GM21515 (cell line): ENCODE results near the gene H3-3A.

Source experiments
- ATAC-seq: cut with Tn5 transposase; IDR thresholded peaks from one replicate; pipeline ENCODE4 v1.9.1; 2021; ENCODE audit not compliant: unreplicated experiment

H3-3A gene

DNA sequence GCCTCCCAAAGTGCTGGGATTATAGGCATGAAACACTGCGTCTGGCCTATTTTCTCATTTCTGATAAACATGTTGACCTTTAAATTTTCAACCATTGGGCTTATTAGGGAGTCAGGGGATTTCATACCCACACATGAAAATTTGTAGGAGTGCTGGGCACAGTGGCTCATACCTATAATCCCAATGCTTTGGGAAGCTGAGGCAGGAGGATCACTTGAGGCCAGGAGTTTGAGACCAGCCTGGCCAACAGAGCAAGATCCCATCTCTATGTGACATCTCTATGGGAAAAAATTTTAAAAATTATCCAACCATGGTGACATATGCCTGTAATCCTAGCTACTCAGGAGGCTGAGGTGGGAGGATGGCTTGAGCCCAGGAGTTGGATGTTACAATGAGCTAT lies 10.5 kb upstream of the H3-3A start:
- no peak for ATAC-seq

DNA sequence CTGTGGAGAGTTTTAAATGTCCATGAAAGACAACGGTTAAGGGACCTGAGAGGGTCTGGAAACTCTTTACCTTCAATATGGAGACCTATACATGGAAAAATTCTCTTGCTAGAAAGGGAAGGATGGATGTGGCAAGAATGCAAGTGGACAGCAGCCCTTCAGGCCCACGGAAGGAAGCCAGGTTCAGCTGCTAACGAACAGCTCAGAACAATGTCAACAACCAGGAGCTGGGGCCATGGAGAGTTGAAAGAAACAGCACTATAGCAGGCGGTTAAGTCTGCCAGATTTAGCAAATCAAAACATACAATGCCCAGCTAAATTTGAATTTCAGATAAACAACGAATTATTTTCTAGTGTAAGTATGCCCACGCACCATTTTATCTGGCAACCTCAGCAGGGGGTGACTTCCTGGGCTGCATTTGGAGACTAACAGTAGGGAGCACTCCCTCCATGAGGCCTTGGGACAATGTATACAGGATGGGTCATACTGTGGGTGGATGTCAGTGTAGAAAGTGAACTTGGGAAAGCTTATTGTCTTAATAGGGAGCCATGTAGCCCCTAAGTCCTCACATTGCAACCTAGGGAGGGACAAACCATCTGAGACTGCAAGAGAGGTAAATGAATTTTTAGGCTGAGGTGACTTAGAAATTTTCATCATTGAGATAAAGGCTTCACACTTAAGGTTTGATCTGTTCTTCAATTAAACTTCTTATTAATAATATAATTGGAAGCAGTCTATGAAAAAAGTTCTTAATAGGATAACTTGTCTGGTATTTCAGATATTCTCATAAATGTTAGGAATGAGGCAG lies 7.8 kb upstream of the H3-3A start:
- no peak for ATAC-seq

DNA sequence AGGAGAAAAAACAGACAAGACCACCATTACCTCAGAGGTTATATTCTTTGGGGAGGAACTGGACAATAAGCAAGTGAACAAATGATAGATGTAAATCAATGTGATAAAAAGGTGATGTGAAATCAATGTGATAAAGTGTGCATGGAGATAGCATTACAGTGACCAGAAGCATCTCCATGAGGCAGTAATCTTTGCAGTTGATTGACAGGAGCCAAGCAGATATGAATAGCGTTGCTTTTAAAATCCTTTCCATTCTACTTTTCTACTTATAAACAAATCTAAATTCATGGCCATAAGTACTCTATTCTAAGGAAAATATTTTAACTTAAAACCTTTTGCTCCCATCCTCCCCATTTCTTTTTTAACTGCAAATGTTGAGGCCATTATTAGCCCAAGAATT lies 2.8 kb upstream of the H3-3A start:
- ATAC-seq: no peak

DNA sequence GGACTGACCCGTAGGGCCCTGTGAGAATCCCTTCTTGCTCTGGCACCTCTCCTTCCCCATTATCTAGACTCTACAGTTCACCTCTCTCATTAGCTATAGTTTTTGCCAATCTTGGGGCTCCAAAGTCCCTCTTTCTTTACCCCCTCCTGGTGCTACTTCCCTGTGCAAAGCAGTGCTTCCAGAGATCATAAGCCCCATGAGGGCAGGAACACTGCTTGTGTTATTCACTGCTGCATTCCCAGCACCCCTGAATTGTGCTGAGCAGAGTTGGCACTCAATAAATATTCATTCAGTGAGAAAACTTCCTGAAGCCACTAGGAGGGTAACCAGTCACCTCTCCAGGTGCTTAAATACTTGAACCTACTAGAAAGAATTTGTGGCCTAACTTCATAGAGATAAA lies 2.1 kb upstream of the H3-3A start:
- ATAC-seq: no peak

GRCh38 chr1:226061068-226061840 lies 1.3 kb upstream of the H3-3A start:
- ATAC-seq: no peak

DNA sequence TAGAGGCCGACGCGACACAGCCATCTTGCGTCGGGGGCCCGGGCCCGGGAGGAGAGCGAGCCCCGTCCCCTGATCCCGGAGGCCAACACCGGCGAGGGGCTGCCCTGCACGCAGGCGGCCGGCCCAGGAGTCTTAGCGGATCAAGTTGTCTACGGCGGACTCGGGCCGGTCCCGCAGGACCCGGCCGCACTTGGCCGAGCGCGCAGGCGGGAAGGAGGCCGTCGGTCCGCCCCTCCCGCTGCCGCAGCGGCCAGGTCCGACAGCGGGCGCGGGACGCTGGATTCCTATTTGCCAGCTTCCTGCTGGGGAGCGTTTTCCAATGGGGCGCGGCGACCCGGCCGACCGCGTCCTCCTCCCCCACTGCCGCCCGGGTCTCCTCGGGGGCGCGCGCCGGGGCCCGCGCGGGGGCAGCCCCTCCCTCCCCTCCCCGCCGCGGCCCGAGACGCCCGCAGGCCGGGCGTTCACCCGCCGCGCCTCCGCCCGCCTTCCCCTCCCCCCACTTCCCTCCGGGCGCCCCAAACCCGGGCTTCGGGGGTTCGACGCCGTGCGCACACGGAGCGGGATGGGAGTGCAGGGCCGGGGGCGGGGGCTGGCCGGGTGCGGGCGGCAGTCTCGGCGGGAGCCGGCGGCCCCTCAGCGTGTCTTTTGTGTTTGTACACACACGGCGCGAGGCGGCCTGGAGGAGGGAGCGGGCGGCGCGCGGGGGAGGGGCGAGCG lies 517 bp upstream of the H3-3A start:
- ATAC-seq: peak; percentile 43

- peak; percentile 18 for ATAC-seq
These were observed 884 bp downstream of the H3-3A start for GRCh38 chr1:226063224-226063976.

- no peak for ATAC-seq
These were observed 1.7 kb downstream of the H3-3A start for GRCh38 chr1:226063977-226064815.

GRCh38 chr1:226064816-226065248 lies 2.3 kb downstream of the H3-3A start:
- no peak for ATAC-seq

GRCh38 chr1:226066415-226067078 lies 4.0 kb downstream of the H3-3A start:
- ATAC-seq: no peak

DNA sequence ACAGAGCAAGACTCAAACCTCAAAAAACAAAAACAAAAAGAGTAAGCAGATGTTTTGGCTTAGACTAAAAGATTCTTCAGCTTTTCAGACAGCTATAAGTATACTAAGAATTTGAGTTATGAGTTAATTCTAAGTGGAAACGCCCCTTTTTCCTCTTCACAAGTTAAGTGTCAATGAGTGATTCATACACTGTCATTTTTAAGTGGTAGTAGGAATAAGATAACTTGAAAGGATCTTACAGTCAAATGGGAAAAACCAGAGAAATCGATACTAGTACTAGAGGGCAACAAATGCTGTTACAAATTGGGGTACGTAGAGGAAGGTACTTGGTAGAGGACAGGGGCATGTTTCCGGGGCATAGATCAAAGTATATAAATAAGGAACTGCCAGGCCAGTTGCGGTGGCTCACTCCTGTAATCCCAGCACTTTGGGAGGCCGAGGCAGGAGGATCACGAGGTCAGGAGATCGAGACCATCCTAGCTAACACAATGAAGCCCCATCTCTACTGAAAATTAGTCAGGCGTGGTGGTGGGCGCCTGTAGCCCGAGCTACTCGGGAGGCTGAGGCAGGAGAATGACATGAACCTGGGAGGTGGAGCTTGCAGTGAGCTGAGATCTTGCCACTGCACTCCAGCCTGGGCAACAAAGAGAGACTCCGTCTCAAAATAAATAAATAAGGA lies 7.4 kb downstream of the H3-3A start:
- no peak for ATAC-seq

DNA sequence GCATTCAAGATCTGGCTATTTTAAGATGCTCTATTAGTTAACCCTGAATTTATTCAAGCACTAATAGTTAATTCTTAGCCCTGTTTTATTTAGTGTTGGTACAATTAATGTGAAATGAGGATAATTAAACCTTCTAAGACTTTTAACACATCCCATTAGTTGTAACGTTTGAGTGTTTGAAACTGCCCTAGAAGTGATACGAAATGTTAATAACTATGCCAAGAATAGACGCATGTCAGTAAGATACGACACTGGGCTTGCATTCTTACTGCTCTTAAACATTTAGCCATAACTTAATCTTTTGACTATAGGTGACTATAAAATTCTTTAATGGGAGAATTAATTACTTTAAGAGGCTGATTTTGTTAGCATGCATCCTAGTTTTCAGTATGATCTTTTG lies 9.8 kb downstream of the H3-3A start:
- ATAC-seq: no peak

GRCh38 chr1:226073184-226073950 lies 10.9 kb downstream of the H3-3A start:
- ATAC-seq: no peak

- no peak for ATAC-seq
These were observed 11.5 kb downstream of the H3-3A start for GRCh38 chr1:226074046-226074445.

GRCh38 chr1:226076378-226076777 lies 13.9 kb downstream of the H3-3A start:
- no peak for ATAC-seq

- ATAC-seq: no peak
These were observed 15.9 kb downstream of the H3-3A start for GRCh38 chr1:226078374-226078773.

DNA sequence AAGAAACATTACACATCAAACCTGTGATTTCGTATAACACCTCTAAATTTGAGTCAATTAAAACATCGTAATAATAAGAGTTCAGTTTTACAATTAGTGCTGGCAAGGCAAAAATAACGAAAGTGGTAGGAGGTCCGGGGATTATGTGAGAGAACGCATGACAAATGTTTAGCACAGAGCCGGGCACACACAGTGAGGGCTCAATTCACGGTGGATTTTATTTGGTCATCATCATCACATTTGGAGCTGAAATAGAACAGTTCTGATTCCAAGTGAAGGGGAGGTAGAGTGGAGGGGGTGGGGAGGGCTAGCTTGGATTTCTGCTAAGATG lies 20.0 kb downstream of the H3-3A start:
- no peak for ATAC-seq

DNA sequence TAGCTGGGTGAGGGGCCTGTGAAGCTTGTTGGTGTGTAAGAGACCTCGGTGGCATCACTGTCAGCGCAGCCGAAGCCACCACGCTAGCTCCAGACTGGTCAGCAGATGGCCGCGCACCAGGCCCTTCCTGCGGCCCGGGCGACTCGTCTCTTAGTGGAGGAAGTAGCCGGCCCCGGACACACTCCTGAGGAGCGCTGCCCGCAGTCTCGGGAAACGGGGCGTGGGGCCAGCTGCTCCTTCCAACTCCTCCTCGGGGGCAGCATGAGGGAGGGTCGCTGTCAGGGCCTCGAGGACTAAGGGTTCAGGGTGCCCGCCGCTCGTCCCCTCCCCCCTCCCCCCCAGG lies 20.4 kb downstream of the H3-3A start:
- ATAC-seq: no peak
